Fibroblast of upper back skin (primary cell): Measurements from ENCODE around the gene GAN.

ENCODE experiments used
- DNase-seq: peaks from one replicate; pipeline ENCODE4 v3.0.0-alpha.2; 2013

Gene GAN

GRCh38 chr16:81435103-81435502 lies 120.3 kb downstream of the GAN start:
- DNase-seq = no peak

- no peak for DNase-seq
These were observed 120.8 kb downstream of the GAN start for GRCh38 chr16:81435567-81435966.

GRCh38 chr16:81436386-81436785 lies 121.6 kb downstream of the GAN start:
- no peak for DNase-seq

DNA sequence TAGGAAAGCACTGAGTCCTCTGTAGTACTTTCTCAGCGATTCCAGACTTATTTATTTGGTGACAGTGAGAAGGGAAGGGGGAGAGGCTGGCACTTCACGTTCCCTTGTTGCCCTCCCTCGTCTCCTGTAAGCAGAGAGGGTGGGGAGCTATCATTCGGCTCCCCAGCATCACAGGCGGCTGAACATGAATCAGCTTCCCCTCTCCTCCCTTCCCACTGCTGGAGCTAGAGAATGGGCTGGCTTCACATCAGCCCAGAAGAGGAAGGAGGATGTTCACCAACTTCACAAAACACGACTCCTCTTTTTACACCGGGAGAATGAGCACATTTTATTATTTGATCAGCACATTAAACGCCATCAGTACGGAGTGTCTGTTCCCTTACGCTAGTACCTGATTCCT lies 123.1 kb downstream of the GAN start:
- no peak for DNase-seq
